Measurements from ENCODE around the gene COL18A1. TPM values are rescaled to one million over a fixed set of nuclear protein-coding genes. Genes with fewer than 3 reads are reported as not detected.

The COL18A1 gene
- polyA plus RNA-seq, 1 donor (not counting 4 experiments of a cell fraction or from before 2014, with no cell fraction given): 13.0 TPM

- Histone ChIP-seq H3K27ac (ENCODE audit: control insufficient read depth, insufficient read depth, low read length) (no peak overlapping the region), H2AFZ (ENCODE audit: control insufficient read depth, low read length) (no peak overlapping the region), H3K4me2 (ENCODE audit: control insufficient read depth, extremely low read depth, insufficient read depth, low read depth, low read length) (no peak overlapping the region), H3K4me1 (ENCODE audit: control insufficient read depth, extremely low read depth, insufficient read depth, low read length) (peaks cover 10% of the 10 kb centered on the region), H3K79me2 (ENCODE audit: control insufficient read depth, insufficient read depth, low read length) (peaks cover 3% of the 10 kb centered on the region), H3K4me3 (ENCODE audit: control insufficient read depth in 2 of 3, extremely low read depth in 1 of 3, insufficient read depth in 2 of 3, low read depth in 1 of 3, low read length in 3 of 3) (no peak overlapping the region), H3K9me1 (ENCODE audit: control insufficient read depth, extremely low read depth, insufficient read depth, low read length) (no peaks in the 10 kb centered on the region), H3K27me3 (ENCODE audit: control insufficient read depth, extremely low read depth, insufficient read depth, low read length) (no peaks in the 10 kb centered on the region), H3K36me3 (ENCODE audit: control insufficient read depth in 2 of 2, extremely low read depth in 1 of 2, insufficient read depth in 2 of 2, low read length in 2 of 2) (peaks cover 0 to 9% of the 10 kb centered on the region in 2 experiments), H3K9ac (ENCODE audit: control insufficient read depth, extremely low read depth, insufficient read depth, low read length) (no peak overlapping the region), H3K9me3 (ENCODE audit: control insufficient read depth, low read depth, low read length) (no peaks in the 10 kb centered on the region), H4K20me1 (ENCODE audit: control insufficient read depth, extremely low read depth, insufficient read depth, low read length) (peaks cover 4% of the 10 kb centered on the region)
- TF ChIP-seq EZH2 (IDR thresholded peaks at IDR 0.05; ENCODE audit: low read length) (no peak), CTCF (optimal IDR thresholded peaks at IDR 0.05 in 1 of 3, IDR thresholded peaks at IDR 0.05 in 1 of 3, conservative IDR thresholded peaks at IDR 0.05 in 1 of 3; ENCODE audit: extremely low read depth in 1 of 3, insufficient read depth in 2 of 3, low read length in 3 of 3) (no peak)
- DNase-seq (ENCODE audit: low read depth, low spot score) (no peak), FAIRE-seq (no peak)
- dilution Hi-C loops (cut with MboI; ENCODE audit: extremely low pct_ligation_motif_present, low sequenced_read_pairs): no loop called here
Measured at GRCh38 chr21:45537746-45538291, 132.9 kb downstream of the COL18A1 start.

DNA sequence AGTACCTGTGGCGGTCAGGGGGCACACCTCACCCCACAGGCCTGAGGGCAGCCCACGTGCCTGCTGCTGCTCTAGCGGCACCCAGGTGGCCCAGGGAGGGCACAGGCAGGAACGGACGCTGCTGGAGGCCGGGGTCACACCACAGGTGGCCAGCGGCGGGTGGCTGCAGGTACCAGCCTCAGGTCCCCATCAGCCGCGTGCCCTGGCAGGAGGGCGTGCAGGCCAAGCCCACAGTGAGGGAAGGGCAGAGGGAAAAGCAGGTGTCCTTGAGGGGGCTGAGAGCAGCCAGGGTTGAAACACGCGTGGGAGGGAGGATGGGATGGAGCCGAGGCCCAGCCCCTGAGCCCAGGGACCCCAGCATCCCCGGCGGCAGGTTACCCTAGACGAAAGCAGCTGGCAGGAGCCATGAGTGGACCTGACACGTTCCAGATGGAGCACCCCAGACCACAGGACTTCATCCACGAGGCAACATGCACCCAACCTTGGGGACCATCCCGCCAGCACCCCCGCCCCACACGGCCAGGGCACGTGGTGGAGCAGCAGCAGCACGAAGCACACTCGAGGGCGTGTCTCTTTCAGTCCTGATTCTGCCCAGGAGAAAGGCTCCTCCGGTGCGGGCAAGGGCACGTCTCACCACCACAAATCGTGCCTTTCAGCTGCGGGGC lies 133.5 kb downstream of the COL18A1 start:
- Histone ChIP-seq H3K27me3 (ENCODE audit: control insufficient read depth, extremely low read depth, insufficient read depth, low read length) (no peaks in the 10 kb centered on the region), H2AFZ (ENCODE audit: control insufficient read depth, low read length) (no peak overlapping the region), H3K27ac (ENCODE audit: control insufficient read depth, insufficient read depth, low read length) (no peak overlapping the region), H3K36me3 (ENCODE audit: control insufficient read depth in 2 of 2, extremely low read depth in 1 of 2, insufficient read depth in 2 of 2, low read length in 2 of 2) (peaks cover 0 to 9% of the 10 kb centered on the region in 2 experiments), H4K20me1 (ENCODE audit: control insufficient read depth, extremely low read depth, insufficient read depth, low read length) (peaks cover 4% of the 10 kb centered on the region), H3K4me1 (ENCODE audit: control insufficient read depth, extremely low read depth, insufficient read depth, low read length) (peaks cover 10% of the 10 kb centered on the region), H3K4me2 (ENCODE audit: control insufficient read depth, extremely low read depth, insufficient read depth, low read depth, low read length) (no peak overlapping the region), H3K9ac (ENCODE audit: control insufficient read depth, extremely low read depth, insufficient read depth, low read length) (no peak overlapping the region), H3K9me3 (ENCODE audit: control insufficient read depth, low read depth, low read length) (no peaks in the 10 kb centered on the region), H3K9me1 (ENCODE audit: control insufficient read depth, extremely low read depth, insufficient read depth, low read length) (no peaks in the 10 kb centered on the region), H3K79me2 (ENCODE audit: control insufficient read depth, insufficient read depth, low read length) (peaks cover 3% of the 10 kb centered on the region), H3K4me3 (ENCODE audit: control insufficient read depth in 2 of 3, extremely low read depth in 1 of 3, insufficient read depth in 2 of 3, low read depth in 1 of 3, low read length in 3 of 3) (no peak overlapping the region)
- TF ChIP-seq CTCF (optimal IDR thresholded peaks at IDR 0.05 in 1 of 3, IDR thresholded peaks at IDR 0.05 in 1 of 3, conservative IDR thresholded peaks at IDR 0.05 in 1 of 3; ENCODE audit: extremely low read depth in 1 of 3, insufficient read depth in 2 of 3, low read length in 3 of 3) (no peak), EZH2 (IDR thresholded peaks at IDR 0.05; ENCODE audit: low read length) (no peak)
- FAIRE-seq: no peak
- DNase-seq (ENCODE audit: low read depth, low spot score): no peak
- dilution Hi-C loops (cut with MboI; ENCODE audit: extremely low pct_ligation_motif_present, low sequenced_read_pairs): no loop called here

Measured in keratinocyte (primary cell).